Cardiac muscle cell (in vitro differentiated cells and primary cell): ENCODE measurements around the gene BRSK2. TPM values are rescaled to one million over a fixed set of nuclear protein-coding genes. Genes with fewer than 3 reads are reported as not detected.

Experiments
- DNase-seq, 2 donors: peaks; one replicate each; pipeline versions ENCODE4 v3.0.0 to v3.0.0-alpha.2; 2010 to 2017; ENCODE audit warnings: low read depth in 1 of 2, low spot score in 1 of 2
- H3K27ac ChIP-seq: fragments of 200-600 bp; sonication (generic); 2 replicates; pipeline ENCODE4 v1.5.1; 2016
- H3K27me3 ChIP-seq: fragments of 200-600 bp; sonication (generic); 2 replicates; pipeline ENCODE4 v1.6.0; 2016; ENCODE audit warnings: control low read depth
- H3K36me3 ChIP-seq: fragments of 200-600 bp; sonication (generic); 2 replicates; pipeline ENCODE4 v1.5.1; 2016; ENCODE audit warnings: control low read depth
- H3K4me1 ChIP-seq: fragments of 200-600 bp; sonication (generic); 2 replicates; pipeline ENCODE4 v1.8.1; 2017; ENCODE audit warnings: low read depth, mild to moderate bottlenecking, mixed run types
- H3K4me3 ChIP-seq: fragments of 200-600 bp; sonication (generic); 2 replicates; pipeline ENCODE4 v1.5.1; 2016; ENCODE audit warnings: mild to moderate bottlenecking
- H3K9me3 ChIP-seq: fragments of 200-600 bp; sonication (generic); 2 replicates; pipeline ENCODE4 v1.5.1; 2017; ENCODE audit warnings: low read depth, mild to moderate bottlenecking, control low read depth
- polyA plus RNA-seq: library from polyadenylated mRNA; unstranded; fragments of >200 nt; fragmentation: Nextera tagmentation; extraction: Ambion mirVana; gene quantifications from 2 replicates; pipeline ENCODE4 v1.2.1, GENCODE V29; 2016
- total RNA-seq: library from RNA; depleted of rRNA; stranded (reverse); fragments of >200 nt; gene quantifications from 2 replicates; pipeline ENCODE4 v1.2.3, GENCODE V29; 2016
- TF ChIP-seq, protein P1 (sequence below): IDR thresholded peaks from 2 replicates; pipeline ENCODE4 v1.5.1; 2012; ENCODE audit warnings: low read depth, mild to moderate bottlenecking, low read length

BRSK2 gene
- total and polyA plus RNA-seq, 2 experiments from 2014 or later = 0.69 to 2.7 TPM

DNA sequence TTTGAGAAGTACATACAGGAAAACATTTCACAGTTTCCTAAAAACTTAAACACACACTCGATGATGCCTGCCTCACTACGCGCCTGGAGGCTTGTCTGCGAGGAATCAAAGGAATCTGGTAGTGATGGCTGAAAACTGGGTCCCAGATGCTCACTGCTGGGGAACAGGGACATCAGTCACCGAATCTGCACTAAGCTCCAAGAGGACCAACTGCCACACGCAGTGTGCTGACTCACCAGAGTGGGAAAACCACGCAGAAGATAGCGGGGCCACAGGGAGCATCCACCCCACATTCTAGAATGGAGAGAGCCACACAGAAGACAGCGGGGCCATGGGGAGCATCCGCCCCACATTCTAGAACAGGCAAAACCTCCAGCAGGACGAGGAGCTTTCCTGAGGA lies 121.2 kb downstream of the BRSK2 start:
- no peaks in the 10 kb centered on the region for H3K36me3 ChIP-seq
- DNase-seq = no peak
- peaks cover 14% of the 10 kb centered on the region for H3K4me1 ChIP-seq
- TF ChIP-seq, protein P1, sequence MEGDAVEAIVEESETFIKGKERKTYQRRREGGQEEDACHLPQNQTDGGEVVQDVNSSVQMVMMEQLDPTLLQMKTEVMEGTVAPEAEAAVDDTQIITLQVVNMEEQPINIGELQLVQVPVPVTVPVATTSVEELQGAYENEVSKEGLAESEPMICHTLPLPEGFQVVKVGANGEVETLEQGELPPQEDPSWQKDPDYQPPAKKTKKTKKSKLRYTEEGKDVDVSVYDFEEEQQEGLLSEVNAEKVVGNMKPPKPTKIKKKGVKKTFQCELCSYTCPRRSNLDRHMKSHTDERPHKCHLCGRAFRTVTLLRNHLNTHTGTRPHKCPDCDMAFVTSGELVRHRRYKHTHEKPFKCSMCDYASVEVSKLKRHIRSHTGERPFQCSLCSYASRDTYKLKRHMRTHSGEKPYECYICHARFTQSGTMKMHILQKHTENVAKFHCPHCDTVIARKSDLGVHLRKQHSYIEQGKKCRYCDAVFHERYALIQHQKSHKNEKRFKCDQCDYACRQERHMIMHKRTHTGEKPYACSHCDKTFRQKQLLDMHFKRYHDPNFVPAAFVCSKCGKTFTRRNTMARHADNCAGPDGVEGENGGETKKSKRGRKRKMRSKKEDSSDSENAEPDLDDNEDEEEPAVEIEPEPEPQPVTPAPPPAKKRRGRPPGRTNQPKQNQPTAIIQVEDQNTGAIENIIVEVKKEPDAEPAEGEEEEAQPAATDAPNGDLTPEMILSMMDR = no peak
- H3K27me3 ChIP-seq = no peaks in the 10 kb centered on the region
- H3K27ac ChIP-seq = no peak overlapping the region
- no peak overlapping the region for H3K4me3 ChIP-seq
- no peaks in the 10 kb centered on the region for H3K9me3 ChIP-seq

DNA sequence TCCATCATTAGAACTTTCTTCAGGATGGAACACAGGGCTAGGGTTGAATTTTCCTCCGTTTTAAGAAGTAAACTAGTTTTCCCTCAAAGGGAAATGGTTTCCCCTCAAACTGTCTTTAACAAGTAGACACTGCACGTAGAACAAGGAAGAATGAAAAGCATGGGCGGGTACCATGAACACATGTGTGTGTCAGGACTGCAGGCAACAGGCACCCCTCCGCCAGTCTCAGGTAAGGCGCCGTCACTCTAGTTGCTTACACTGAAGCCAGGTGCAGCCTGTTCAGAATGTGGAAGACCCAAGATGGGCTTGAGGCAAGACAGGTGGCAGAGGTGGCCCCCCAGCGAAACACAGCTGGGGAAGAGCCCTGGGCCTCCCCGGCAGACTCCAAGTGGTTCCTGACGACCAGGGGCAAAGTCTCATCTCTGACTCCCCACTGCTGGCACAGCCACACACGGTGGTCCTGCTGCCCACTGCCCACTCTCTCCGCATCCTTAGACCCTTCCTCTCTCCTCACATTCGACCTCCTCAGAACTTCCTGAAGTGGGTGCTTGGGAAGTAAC lies 122.3 kb downstream of the BRSK2 start:
- TF ChIP-seq, protein P1 = no peak
- peaks cover 14% of the 10 kb centered on the region for H3K4me1 ChIP-seq
- no peaks in the 10 kb centered on the region for H3K9me3 ChIP-seq

More for the DNA sequence above, 122.3 kb downstream of the BRSK2 start:
- H3K36me3 ChIP-seq = no peaks in the 10 kb centered on the region
- no peaks in the 10 kb centered on the region for H3K27me3 ChIP-seq
- H3K4me3 ChIP-seq = no peak overlapping the region
- DNase-seq = no peak
- H3K27ac ChIP-seq = no peak overlapping the region

Other genes starting within 250 kb of the BRSK2 start
- gene MUC5AC, start 232.0 kb upstream of the BRSK2 start, total RNA-seq = not detected in 2 replicates
- not detected in 2 replicates for gene MUC5AC, start 232.0 kb upstream of the BRSK2 start, polyA plus RNA-seq
- gene MUC5B, start 166.9 kb upstream of the BRSK2 start, total RNA-seq = not detected in 2 replicates
- gene MUC5B, start 166.9 kb upstream of the BRSK2 start, polyA plus RNA-seq = not detected in 2 replicates
- 34.7 and 39.0 TPM in 2 replicates for gene TOLLIP, start 80.3 kb upstream of the BRSK2 start, total RNA-seq
- gene TOLLIP, start 80.3 kb upstream of the BRSK2 start, polyA plus RNA-seq = 58.7 and 61.8 TPM in 2 replicates
- gene MOB2, start 96.8 kb downstream of the BRSK2 start, total RNA-seq = 31.1 and 43.8 TPM in 2 replicates
- gene MOB2, start 96.8 kb downstream of the BRSK2 start, polyA plus RNA-seq = 52.0 and 55.9 TPM in 2 replicates
- 0.51 and 0.60 TPM in 2 replicates for gene DUSP8, start 182.3 kb downstream of the BRSK2 start, total RNA-seq
- gene DUSP8, start 182.3 kb downstream of the BRSK2 start, polyA plus RNA-seq = 0.55 and 0.59 TPM in 2 replicates
- gene KRTAP5-1, start 195.3 kb downstream of the BRSK2 start, total RNA-seq = not detected in 2 replicates
- gene KRTAP5-1, start 195.3 kb downstream of the BRSK2 start, polyA plus RNA-seq = not detected in 2 replicates
- not detected in 2 replicates for gene KRTAP5-2, start 208.4 kb downstream of the BRSK2 start, total RNA-seq
- gene KRTAP5-2, start 208.4 kb downstream of the BRSK2 start, polyA plus RNA-seq = not detected in 2 replicates
- not detected in 2 replicates for gene KRTAP5-3, start 218.5 kb downstream of the BRSK2 start, total RNA-seq
- gene KRTAP5-3, start 218.5 kb downstream of the BRSK2 start, polyA plus RNA-seq = not detected in 2 replicates
- gene KRTAP5-4, start 232.2 kb downstream of the BRSK2 start, total RNA-seq = not detected in 2 replicates
- not detected in 2 replicates for gene KRTAP5-4, start 232.2 kb downstream of the BRSK2 start, polyA plus RNA-seq
- not detected in 2 replicates for gene KRTAP5-5, start 239.8 kb downstream of the BRSK2 start, total RNA-seq
- not detected in 2 replicates for gene KRTAP5-5, start 239.8 kb downstream of the BRSK2 start, polyA plus RNA-seq